ENCODE data around the gene ITPR1. TPM values are rescaled to one million over a fixed set of nuclear protein-coding genes. Genes with fewer than 3 reads are reported as not detected.

The ITPR1 gene
- total and polyA plus RNA-seq, 2 experiments from 2014 or later, result 6.8 to 21.0 TPM

- Mint-ChIP-seq H3K4me1 (peaks cover 35% of the 10 kb centered on the region), H3K36me3 (ENCODE audit: low read depth) (no peaks in the 10 kb centered on the region), H3K9me3 (no peaks in the 10 kb centered on the region), H3K4me3 (no peak overlapping the region), H3K27ac (no peak overlapping the region), H3K27me3 (ENCODE audit: insufficient read depth, low read depth, poor library complexity) (peaks cover 2% of the 10 kb centered on the region)
- Histone ChIP-seq H3K79me2 (replicated peaks; ENCODE audit: insufficient read depth) (no peaks in the 10 kb centered on the region), H3K36me3 (ENCODE audit: insufficient read depth) (no peaks in the 10 kb centered on the region; the same call in 1 of the 2 replicates), H3K9me2 (ENCODE audit: insufficient read depth) (no peaks in the 10 kb centered on the region), H3K4me2 (no peak overlapping the region), H4K20me1 (replicated peaks; ENCODE audit: insufficient read depth) (no peaks in the 10 kb centered on the region), H3F3A (replicated peaks; ENCODE audit: low read depth) (no peaks in the 10 kb centered on the region), H3K4me3 (no peak overlapping the region), H2AFZ (no peak overlapping the region), H3K27me3 (ENCODE audit: insufficient read depth) (no peaks in the 10 kb centered on the region), H3K4me1 (ENCODE audit: insufficient read depth) (peaks cover 26% of the 10 kb centered on the region), H3K27ac (ENCODE audit: low read depth) (no peak overlapping the region)
- ATAC-seq (no peak), DNase-seq (ENCODE audit: low spot score) (no peak)
- no peak for TF ChIP-seq ETS1 (IDR thresholded peaks at IDR 0.05)
- no peak for TF ChIP-seq CTCF (conservative IDR thresholded peaks at IDR 0.05; ENCODE audit: low read depth in 2 of 2)
- no peak for TF ChIP-seq POLR2AphosphoS5 (IDR thresholded peaks at IDR 0.05; ENCODE audit: low read depth)
- no peak for TF ChIP-seq EZH2 (IDR thresholded peaks at IDR 0.05; ENCODE audit: low read depth, unreplicated experiment)
- TF ChIP-seq EZH2phosphoT487 (IDR thresholded peaks at IDR 0.05; ENCODE audit: unreplicated experiment), result no peak
- TF ChIP-seq NANOG (IDR thresholded peaks at IDR 0.05; ENCODE audit: borderline replicate concordance), result no peak
- no peak for TF ChIP-seq ZNF331 (CRISPR knock-in tag; IDR thresholded peaks at IDR 0.05; ENCODE audit: low read depth)
- no peak for TF ChIP-seq REST (IDR thresholded peaks at IDR 0.05; ENCODE audit: unreplicated experiment)
- no peak for TF ChIP-seq STAT1 (IDR thresholded peaks at IDR 0.05; ENCODE audit: unreplicated experiment)
- TF ChIP-seq CREB1 (CRISPR knock-in tag; IDR thresholded peaks at IDR 0.05; ENCODE audit: low read depth), result no peak
- no peak for TF ChIP-seq ZNF462 (CRISPR knock-in tag; IDR thresholded peaks at IDR 0.05)
- TF ChIP-seq JUNB (IDR thresholded peaks at IDR 0.05; ENCODE audit: unreplicated experiment), result no peak
- TF ChIP-seq ZNF114 (CRISPR knock-in tag; IDR thresholded peaks at IDR 0.05), result no peak
Observed at GRCh38 chr3:4731543-4732111, 238.5 kb downstream of the ITPR1 start.

Measured in GM23338 (cell line).